Measurements from ENCODE around the gene NEFH.

DNA sequence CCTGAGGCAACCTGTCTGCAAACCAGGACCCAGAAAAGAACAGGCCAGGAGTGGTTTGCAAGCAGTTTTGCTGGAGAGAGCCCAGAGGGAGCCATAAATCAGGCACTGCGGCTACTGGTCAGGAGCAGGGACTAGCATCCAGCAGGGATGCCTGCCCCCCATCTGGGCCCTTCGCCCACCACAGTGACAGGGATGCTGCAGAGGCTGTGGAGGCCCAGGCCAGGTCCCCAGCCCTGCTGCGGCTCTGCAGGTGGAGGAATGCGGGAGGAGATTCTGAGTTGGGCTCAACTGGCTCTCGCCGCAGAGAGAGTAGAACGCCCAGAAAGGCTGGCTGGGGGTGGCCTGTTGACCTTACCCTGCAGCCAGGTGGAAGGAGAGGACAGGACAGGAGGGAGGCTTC lies 16.4 kb upstream of the NEFH start:
- TF ChIP-seq SIN3A (IDR thresholded peaks at IDR 0.05; ENCODE audit: borderline replicate concordance, insufficient read depth, low read length): no peak
- no peak for TF ChIP-seq TAF1 (IDR thresholded peaks at IDR 0.05; ENCODE audit: borderline replicate concordance, insufficient read depth, low read length)
- no peak for TF ChIP-seq FOXP2 (optimal IDR thresholded peaks at IDR 0.05; ENCODE audit: borderline replicate concordance, extremely low read depth, extremely low read length, insufficient read depth)
- TF ChIP-seq POLR2AphosphoS5 (IDR thresholded peaks at IDR 0.05; ENCODE audit: low read depth, low read length): no peak
